Adrenal gland (tissue), 5 donors: Measurements from ENCODE around the gene PLEKHA7.

Experiments
- CTCF ChIP-seq, 6 experiments: fragments of 450-650 bp in 4 of 6; fragments of 200-600 bp in 2 of 6; sonication (generic) in 1 of 6; IDR thresholded peaks; 1 replicate in 5 of 6; 2 replicates in 1 of 6; pipeline versions ENCODE4 v1.5.1 to v1.8.0; 2016 to 2021; ENCODE audit warnings: antibody characterized with exemption in 6 of 6, mild to moderate bottlenecking in 2 of 6, moderate library complexity in 1 of 6
- POLR2A ChIP-seq, 2 donors: fragments of 450-650 bp; IDR thresholded peaks; one replicate each; pipeline ENCODE4 v1.6.1; 2017; ENCODE audit warnings: antibody characterized with exemption in 2 of 2, mild to moderate bottlenecking in 2 of 2, moderate library complexity in 1 of 2
- donor health status: DM: no; HTN: no; CAD: no.

- TF ChIP-seq CTCF (IDR thresholded peaks at IDR 0.05) = no peak
- TF ChIP-seq POLR2A (IDR thresholded peaks at IDR 0.05) = no peak
Observed at GRCh38 chr11:16962146-16962545, 52.1 kb downstream of the PLEKHA7 start.
